Measurements from ENCODE around the gene AIDA.
"Not testable (repeated sequence)": the region's sequence is repeated elsewhere in the genome, so short reads cannot be mapped to it uniquely, and the experiment has no call there.

The AIDA gene

DNA sequence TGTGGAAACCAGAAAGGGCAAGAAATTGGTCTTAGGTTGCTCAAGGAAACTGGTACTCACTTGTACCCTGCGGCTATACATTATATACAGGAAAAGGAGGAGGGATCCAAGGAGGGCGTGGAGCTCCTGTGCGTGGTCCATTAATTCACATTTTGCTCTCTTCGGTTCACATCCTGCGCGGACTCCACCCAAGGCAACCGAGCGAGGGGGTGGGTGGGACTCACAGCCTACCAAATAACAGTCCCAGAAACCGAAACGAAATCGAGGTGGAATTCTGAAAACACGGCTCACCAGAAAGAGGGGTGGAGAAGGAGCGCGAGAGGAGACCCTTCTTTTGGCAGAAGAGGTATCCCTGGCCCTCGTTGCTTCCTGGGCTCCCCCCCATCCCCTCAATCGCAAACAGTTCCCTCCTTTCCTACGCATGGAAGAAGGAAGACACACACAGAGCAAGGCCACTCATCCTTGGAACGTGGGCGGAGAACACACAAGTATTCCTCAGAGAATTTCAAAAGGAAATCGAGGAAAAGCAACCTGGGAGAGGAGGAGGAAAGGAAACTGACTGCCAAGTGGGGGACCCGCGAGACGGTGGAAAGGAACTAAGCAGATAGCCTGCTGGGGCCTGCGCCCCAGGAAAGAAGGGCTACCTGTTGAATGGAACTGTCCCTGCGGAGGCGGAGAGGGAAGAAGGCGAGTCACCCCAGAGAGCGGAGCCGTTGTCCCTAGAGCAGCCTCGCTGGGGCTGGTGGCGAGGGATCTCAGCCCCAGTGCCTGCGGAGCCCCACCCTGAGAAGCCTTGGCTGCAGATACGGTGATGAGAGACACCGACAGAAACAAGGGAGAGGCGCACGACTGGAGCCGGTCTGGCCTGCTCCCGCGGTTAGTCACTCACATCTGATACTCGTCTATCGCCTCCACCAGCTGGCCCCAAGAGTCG lies 705 bp downstream of the AIDA start:
- peak; percentile 24 to 74 (median 48) for DNase-seq

DNA sequence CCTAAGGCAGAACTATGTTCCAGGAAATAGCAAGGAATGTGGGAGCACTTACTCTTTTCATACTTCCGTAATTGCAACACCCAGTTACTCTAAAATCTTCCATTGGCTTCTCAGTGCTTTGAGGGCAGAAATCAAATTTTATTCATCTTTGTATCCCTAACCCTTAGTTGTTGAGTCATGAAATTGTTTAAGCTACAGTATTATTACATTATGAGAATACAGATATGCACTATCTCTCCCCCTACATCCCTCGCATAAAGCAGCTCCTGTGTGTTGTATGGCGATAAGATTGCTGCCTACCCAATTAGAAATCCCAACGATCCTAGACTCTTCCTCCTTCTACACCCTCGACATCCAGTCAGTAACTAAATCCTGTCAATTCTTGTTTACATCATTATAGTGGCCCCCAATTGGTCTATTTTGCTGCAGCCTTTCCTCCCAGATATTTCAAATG lies 2.6 kb downstream of the AIDA start:
- DNase-seq: no peak

DNA sequence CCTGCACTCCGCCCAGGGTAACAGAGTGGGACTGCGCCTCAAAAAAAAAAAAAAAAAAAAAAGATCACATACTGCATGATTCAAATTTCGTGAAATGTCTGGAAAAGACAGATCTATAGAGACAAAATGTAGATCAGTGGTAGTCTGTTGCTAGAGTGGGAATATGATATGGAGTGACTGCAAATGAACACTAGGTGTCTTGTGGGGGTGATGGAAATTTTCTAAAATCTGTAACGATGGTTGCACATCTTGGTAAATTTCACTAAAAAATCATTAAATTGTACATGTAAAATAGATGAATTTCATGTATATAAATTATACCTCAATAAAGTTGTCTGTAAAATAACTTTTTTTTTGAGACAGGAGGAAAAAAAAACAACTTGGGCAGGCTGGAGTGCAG lies 5.5 kb downstream of the AIDA start:
- no peak for DNase-seq

DNA sequence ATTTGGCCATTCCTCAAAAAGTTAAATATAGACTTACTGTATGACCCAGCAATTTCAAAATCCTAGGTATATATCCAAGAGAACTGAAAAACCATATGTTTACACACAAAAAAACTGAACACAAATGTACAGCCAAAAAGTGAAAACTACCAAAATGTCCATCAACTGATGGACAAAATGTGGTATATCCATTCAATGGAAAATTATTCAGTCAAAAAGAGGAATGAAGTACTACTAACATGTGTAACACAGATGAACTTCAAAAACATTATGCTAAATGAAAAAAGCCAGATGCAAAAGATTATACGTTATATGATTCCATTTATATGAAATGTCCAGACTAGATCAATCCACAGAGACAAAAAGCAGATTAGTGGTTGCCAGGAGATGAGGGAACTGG lies 8.0 kb downstream of the AIDA start:
- no peak for DNase-seq

DNA sequence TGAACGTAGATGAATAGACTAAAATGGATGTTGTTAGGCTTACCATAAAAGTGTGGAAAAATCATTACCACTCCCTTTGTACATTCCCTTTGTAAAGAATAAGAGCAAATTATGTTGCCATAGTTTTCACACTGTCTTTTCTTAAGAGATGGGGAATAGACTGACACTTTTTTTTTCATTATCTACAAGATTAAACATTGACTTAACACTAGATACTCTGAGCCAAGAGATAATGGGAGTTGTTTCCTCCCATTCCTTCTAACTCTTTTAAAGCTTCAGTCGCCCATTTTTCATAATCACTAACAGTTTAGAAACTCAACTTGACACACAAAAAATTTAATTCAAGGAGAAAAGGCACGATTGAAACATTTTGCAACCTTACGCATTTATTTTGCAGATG lies 10.1 kb downstream of the AIDA start:
- DNase-seq: no peak

DNA sequence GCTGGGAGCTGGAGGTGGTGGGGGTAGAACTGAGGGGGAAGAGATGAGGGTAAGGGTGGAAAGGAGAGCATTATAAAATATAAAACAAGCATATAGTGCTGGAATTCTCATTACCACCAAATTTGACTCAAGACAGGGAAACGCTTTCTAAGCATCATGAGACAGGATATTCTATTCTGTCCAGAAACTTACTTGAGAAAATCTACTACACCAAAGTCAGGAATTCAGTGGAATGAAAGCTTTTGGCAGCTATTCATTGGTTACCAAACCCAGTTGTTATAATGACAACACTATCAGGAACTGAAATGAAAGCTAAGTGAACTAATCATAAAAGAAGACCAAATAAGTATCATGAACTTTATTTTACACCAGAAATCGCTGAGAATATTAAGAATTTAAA lies 14.5 kb downstream of the AIDA start:
- DNase-seq: no peak

DNA sequence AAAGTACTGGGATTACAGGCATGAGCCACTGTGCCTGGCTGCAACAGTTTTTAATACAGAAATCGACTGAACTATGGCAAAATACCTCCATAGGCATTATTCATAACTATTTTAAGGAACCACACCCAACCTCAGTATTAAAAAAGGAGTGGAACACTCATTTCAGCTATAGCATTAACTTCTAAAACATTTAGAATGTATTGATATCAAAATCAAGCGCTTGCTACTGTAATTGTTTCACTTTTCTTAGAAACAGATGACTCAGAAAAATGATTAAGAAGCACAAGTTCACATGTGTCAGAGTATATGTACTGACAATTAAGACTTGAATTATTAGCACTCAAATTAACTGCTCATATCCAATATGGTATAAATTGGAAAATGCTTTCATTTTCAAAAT lies 15.1 kb downstream of the AIDA start:
- DNase-seq: no peak

DNA sequence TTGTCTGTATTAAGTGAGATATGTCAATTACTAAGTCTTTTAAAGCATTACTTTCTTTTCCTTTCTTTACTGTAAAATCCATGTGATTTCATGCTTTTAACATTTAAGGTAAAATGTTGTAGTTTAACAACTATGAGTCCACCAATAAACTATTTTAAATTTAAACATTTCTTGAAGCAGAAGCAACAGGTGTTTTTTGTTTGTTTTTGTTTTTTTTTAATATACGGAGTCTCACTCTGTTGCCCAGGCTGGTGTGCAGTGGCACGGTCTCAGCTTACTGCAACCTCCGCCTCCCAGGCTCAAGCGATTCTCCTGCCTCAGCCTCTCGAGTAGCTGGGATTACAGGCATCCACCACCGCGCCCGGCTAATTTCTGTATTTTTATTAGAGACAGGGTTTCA lies 15.6 kb downstream of the AIDA start:
- no peak for DNase-seq

DNA sequence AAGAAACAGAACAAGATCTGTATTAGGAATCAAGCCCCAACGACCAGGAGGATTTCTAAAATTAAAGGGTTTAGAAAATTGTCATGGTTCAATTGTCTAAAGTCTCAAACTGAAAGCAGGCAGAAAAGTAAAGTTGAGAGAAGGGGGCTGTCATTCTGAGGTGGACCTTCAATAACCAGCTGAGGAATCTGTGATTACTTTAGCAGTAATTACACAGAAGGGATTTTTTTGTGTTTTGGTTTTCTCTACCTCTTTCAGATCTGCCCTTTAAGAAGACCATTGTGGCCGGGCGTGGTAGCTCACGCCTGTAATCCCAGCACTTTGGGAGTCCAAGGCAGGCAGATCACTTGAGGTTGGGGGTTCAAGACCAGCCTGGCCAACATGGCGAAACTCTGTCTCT lies 17.4 kb downstream of the AIDA start:
- DNase-seq: no peak

DNA sequence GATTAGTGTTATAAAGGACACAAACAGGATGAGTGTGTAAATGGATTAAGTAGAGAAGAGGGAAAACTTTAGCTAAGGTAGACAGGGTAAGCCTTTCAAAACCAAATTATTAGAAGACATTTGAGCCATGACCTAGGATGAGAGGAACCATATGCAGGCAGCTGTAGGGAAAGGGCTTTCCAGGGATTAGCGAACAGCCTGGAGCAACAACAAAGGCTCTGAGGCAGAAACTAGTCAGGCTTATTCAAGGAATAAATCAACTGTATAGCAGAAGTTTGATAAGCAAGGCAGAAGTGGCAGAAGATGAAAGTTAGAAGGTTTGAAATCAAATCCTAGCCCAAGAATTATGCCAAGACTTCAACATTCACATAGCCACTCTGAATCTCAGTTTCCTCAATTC lies 21.3 kb downstream of the AIDA start:
- no peak for DNase-seq

DNA sequence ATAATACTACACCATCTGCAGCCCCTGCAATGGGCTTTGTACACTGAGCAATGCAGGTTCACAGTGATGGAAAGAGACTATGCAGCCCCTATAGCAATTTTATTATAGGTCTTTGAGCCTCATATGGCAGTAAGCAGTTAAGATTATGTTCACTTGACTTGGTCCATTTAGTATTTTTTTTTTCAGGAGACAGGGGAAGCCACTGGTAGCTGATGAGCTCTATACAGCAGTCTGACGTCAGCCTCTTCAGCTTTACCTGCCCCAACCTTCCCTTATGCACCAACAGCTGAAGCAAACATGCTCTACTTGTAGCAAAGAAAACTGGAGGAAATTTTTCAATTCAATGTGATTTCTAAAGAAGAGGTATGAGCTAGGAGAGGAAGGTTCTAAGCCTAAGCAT lies 32.2 kb downstream of the AIDA start:
- no peak for DNase-seq

DNA sequence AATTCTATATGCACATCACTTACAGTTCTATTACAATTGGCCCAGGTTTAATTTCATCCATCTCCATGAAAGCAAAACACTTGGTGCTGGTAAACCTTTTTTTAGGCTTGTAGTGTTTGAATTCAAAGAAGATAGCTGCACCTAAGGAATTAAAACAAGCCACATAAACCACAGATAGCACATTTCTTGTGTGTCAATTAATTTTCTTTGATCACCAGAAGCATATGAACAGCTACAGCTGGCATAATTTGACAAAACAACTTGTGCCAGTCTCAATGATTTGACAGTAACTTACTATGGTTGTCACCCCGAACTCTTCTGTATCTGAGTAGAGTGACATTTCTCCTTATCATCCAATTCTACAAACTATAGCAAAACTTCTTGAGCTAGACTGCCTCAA lies 42.2 kb downstream of the AIDA start:
- no peak for DNase-seq

DNA sequence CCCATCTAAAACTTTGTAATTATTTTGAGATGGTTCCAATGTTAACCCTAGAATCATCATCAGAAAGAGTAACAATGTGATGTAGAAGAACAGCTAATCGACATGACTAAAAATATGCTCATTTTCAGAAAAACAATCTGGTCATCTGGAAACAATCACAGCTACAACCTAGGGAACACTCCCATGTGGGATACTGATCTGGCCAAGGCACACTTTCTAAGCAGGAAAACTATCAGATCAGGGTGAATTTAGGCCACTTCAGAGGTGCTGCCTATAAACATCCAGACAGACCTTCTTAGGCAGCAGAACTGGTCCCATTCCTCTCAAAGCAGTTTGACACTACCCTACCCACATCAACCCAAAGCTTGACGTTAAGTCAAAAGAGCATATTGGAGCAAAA lies 43.2 kb downstream of the AIDA start:
- not testable (repeated sequence) for DNase-seq

DNA sequence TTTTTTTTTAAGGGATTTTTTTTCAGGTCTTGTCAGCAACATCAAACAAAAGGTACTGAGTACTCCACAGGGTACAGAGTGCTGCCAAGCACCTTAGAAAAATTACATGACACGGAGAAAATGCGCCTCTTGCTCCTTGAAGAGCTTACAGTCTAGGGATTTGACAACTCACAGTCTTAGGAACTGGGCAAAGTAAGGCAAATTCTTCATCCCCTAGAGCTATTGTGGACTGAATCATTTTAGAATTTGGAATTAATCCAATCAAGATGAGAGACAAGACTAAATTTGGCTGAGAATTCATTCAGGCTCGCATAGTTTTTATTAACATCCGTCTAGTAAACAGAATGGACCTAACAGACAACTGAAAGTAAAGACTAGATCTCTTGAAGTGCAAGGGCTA lies 44.1 kb downstream of the AIDA start:
- DNase-seq: not testable (repeated sequence)

DNA sequence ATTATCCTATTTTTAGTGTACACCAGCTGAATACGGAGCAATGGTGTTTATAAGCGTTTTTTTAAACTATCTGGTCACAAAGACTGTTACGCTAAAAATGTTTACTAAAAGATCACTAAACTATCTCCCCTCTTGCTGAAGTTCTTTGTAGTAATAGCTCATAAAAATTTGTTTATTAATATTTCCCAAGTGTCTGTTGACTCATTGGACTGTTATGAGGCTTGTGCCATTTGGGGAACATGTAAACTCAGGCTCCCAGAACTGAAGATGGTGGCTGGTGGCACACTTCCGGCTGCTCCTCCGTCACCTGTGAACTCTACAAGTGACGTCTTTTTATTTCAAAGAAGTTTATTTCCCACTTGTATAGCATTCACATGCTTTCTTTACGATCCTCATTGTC lies 46.3 kb downstream of the AIDA start:
- DNase-seq: no peak

DNA sequence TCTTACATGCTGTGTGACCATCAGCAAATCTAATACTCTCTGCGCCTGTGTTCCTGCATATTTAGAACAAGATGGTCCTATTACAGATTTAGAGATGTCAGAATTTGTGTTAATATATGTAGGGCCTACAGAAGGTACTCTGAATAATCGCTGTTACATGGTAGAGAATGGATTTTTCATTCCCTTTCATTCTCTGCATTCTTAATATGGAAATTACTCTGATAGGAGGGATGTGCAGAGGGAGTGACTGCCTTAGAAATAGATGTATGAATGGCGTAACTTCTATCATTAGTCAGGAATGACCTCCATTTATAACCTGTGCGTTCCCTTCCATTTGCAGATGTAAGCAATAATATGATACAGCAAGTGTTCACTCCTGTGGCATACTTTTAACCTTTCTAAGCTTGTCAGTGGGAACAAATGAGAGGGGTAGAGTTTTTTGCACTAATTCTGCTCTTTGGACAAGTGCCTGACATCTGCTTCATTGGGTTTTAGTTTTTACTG lies 48.8 kb downstream of the AIDA start:
- no peak for DNase-seq

DNA sequence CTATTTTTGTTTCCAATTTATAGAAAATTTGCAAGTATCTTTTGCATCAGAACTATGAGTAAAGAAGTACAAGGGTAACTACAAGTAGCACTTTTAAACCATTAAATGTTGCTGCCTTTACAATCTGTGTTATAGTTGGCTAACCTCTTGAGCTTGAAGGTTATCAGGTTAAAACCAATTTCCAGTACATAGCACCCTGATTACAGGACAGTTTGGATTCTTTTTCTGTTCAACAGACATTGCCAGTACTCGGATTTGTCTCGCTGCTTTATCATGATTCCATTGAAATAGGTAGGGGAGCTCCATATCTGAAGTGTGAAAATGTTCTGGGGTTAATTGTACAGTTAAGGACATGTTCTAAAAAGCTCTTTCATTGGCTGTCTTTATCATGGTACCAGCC lies 54.4 kb downstream of the AIDA start:
- DNase-seq: no peak

DNA sequence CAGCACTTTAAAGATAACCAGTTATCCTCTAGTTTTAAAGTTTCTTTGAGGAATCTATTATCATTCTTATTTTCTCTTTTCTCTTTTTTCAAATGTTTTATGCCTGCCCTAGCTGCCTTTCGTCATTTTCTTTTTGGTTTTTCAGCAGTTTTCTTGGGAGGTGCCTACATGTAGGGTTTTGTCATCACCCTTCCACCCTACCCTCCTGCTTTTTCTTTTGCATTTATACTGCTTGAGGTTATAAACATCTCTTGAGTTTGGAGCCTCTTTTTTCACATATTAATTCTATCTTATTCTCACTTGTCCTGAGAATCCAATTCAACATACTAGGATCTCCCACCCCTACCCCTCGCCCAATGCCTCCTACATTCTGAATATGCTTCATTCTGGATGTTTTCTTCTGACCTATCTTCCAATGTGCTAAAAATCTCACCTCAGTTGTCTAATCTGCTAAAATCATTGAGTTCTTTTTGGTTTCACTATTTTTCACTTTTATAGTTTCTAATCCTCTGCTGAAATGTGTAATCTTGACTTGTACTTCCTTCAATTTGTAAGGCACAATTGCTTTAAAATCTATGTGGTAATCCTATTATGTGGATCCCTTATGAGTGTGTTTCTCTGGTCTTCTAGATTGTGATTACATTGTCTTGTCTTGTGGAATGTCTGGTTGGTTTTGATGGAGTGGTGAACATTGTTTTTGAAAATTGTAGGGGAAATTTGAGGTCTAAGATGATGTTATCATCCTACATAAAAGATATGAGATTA lies 55.7 kb downstream of the AIDA start:
- no peak for DNase-seq

DNA sequence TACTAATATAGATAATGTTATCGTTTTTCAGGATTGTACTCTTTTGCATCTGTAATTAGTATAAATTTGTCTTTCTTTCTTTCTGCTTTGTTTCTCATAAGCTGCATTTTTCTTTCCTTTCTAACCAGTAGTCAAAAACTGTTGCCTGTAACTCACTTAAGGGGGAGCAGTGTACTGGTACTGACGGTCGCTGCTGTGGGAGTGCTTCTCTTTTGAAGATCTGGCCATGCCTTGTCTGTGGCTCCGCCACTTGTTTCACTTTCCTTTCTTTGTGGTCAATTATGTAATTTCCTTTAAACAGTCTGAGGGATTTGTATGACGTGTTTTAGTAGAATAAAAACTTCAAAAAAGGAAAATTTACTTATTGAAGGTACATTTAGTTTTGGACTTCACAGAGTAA lies 57.4 kb downstream of the AIDA start:
- peak; percentile 61 to 87 (median 77) for DNase-seq

DNA sequence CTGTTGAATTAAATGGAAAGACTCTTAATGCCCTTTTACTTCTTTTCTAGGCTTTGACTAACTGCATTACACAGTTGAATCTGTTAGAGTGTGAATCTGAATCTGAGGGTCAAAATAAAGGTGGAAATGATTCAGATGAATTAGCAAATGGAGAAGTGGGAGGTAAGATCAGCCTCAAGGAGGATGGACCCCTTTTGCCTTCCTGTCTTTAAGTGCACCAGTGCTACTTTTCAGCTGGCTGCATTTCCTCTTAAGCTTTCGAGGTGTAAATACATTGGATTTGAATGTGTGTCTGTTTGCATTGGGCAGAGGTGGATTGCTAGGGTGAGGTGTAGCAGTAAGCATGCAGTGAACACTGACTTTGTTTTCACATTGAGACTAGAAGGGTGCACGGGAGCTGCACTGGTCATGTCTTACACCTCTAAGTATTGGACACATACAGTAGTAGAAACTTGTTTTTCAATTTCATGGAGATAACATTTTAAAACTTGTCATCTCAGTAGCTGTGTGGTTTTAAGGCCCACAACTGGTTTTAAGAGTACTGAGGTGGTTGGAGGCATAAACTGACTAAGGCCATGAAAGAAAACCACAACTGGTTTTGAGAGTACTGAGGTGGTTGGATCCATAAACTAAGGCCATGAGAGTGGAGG lies 59.0 kb downstream of the AIDA start:
- DNase-seq: peak in 1 of 5 donors; percentile 80

DNA sequence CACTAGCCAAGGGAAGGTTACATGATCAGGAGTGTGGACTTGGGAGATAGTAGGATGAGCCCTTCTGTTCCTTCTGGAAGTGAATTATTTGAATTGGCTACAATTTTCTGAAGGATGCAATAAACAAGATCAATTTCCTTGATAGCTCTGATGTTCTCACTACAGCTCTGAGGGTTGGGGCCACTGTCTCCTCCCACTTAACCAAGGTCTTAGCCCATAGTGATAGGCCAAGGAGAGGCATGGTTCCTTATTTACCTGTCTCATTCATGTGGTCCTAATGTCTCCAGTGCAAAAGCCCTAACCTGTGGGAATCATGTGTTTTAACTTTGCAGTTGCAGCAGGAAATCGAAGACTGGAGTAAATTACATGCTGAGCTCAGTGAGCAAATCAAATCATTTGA lies 59.6 kb downstream of the AIDA start:
- no peak for DNase-seq

DNA sequence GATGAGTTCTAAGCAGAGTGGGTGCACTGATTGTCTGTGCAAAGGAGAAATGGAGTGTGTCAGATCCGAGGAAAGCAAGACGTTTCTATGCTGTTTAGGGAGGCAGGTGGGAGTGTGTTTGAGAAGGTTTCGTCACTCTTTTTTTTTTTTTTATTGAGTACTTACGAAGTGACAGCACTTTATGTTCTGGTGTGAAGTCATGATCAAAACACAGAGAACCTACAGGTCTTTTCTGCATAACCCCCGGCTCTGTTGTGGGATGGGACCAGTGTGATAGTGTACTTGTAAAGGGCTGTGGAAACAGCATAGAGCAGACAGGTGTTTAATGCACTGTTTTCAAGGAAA lies 67.7 kb downstream of the AIDA start:
- peak in 1 of 5 donors; percentile 27 for DNase-seq

DNA sequence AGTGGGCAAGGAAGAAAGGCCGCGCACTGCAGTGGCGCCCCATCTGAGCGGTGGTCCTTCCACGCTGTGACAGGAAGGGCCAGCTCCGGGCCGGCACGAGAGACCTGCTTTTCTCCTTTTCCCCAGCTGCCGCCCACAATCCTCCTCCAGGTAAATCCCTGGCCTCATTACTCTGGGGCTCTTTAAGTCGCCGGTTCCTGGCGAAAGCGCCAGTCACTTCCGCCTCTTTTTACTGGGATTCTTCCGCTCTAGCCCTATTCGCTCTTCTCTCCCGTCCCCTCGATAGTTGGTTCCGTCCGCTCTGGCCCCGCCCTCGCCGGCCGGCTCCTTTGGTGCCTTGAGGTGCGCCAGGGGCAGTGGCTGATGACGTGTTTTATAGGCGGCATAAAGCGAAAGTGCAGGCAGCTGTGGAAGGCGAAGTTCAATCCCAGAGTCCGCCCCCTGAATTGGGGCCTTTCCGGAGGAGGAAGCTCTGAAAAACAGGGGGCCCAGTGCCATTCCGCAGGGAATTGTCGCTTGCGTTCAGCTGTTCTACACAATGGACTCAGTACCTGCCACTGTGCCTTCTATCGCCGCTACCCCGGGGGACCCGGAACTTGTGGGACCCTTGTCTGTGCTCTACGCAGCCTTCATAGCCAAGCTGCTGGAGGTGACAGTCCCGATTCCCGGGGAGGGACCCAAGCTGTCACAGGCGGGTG lies 68.2 kb downstream of the AIDA start:
- DNase-seq: peak; percentile 94 to 98 (median 95)
